ENCODE data around the gene LMAN2. TPM values are rescaled to one million over a fixed set of nuclear protein-coding genes. Genes with fewer than 3 reads are reported as not detected.

The LMAN2 gene, protein sequence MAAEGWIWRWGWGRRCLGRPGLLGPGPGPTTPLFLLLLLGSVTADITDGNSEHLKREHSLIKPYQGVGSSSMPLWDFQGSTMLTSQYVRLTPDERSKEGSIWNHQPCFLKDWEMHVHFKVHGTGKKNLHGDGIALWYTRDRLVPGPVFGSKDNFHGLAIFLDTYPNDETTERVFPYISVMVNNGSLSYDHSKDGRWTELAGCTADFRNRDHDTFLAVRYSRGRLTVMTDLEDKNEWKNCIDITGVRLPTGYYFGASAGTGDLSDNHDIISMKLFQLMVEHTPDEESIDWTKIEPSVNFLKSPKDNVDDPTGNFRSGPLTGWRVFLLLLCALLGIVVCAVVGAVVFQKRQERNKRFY
- 185 to 298 TPM (median 190 TPM) in 5 replicates for total RNA-seq (2022; extraction: Qiagen RNA extraction)

DNA sequence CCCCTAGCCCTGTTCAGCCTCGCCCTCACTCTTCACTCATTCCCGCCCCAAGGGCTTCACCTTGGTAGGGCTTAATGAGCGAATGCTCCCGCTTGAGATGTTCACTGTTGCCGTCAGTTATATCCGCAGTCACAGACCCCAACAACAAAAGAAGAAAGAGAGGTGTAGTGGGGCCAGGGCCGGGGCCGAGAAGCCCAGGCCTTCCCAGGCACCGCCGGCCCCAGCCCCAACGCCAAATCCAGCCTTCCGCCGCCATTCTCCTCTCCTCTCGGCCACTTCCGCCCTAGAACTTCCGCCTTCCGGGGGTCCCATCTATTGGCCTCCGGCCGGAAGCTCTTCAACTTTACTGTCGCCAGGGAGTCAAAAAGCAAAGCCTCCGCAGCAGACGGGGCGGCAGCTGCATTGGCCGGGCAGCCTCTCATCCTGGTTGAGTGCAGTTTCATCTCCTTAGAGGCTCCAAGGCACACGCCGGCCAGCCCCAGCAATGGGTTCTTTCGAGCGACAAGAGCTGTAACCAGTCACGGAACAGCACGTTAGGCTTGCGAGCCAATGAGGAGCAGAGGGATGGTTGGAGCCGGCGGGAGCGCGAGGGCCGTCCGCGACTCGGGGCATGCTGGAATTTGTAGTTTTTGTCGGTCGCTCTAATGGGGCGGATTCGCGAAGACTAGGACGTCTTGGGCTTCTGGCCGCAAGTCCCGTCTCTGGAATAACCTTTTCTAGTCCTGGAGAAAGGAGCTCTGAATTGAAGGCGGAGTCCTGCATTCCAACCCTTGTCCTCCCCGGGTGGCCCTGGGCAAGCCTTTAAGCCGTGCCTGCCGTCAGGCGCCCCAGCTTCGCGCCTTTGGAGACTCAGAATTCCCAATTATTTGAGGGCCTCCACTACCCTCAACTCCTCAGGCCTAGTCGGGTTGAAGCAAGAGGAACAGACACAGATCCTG, at the start of gene LMAN2:
Gene LMAN2 (minus strand): TSS at position 277 of the 938 bp plus-strand sequence. CDS start 21 bp downstream, at position 256.

DNA sequence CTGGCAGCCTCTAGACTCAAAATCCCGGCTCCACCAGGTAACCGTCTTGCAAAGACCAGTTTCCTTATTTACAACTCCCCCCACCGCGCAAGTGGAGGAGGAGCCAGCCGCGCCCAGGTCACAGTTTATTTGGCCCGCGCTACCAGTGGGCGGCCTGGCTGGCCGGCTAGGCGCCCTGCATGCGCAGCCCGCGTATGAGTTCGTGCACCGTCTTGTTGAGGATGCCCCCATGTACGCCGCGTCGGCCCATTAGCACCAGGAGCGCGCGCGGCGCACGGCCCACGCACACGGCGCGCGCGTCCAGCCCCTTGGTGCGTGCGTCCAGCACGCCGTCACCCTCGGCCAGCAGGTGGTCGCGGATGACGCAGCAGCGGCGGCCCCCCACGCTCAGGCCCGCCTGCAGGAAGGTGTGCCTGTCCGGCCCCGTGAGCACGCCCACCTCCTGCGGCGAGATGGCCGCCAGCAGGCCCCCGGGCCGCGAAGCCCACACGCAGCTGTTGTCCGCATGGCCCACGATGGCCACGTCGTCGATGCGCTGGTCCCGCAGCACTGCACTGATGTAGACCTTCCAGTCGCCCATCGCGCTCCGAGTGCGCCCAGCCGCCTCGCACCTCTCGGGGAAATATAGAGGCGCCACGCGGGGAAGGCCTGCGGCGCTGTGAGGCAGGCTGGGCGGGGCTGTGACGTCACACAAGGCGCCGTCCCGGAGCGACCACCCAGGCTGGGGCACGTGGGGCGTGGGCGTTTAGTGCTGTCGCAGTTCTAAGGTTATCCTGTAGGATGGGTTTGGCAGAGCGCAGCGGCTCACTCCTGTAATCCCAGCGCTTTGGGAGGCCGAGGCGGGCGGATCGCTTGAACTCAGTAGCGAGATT, 48.8 kb upstream of the LMAN2 start, which contains the start of gene PFN3:
Gene PFN3 (minus strand): TSS at position 665 of the 872 bp plus-strand sequence. CDS start 85 bp downstream, at position 580.

DNA sequence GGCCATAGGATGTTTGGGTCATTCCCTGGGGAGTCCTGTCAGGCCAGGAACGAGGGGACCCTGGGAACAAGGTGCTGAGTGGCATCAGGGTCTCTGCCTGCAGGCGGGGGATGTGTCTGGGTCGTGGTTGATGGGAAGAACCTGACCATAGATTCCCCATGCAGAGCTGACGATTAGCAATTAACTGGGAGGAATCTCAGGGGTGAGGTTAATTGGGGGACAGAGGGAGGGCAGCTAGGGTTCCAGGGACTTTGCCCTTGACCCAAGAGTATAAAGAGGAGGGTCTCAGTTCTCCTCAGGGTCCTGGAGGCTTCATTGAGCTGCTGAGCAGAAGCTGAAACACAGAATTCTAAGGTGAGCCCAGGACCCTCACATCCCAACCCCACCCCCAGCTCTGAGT, 32.7 kb upstream of the LMAN2 start, which contains the start of gene SLC34A1:
Gene SLC34A1 (plus strand): TSS at position 301 of the 400 bp plus-strand sequence. CDS start 1,308 bp downstream, outside the sequence.

DNA sequence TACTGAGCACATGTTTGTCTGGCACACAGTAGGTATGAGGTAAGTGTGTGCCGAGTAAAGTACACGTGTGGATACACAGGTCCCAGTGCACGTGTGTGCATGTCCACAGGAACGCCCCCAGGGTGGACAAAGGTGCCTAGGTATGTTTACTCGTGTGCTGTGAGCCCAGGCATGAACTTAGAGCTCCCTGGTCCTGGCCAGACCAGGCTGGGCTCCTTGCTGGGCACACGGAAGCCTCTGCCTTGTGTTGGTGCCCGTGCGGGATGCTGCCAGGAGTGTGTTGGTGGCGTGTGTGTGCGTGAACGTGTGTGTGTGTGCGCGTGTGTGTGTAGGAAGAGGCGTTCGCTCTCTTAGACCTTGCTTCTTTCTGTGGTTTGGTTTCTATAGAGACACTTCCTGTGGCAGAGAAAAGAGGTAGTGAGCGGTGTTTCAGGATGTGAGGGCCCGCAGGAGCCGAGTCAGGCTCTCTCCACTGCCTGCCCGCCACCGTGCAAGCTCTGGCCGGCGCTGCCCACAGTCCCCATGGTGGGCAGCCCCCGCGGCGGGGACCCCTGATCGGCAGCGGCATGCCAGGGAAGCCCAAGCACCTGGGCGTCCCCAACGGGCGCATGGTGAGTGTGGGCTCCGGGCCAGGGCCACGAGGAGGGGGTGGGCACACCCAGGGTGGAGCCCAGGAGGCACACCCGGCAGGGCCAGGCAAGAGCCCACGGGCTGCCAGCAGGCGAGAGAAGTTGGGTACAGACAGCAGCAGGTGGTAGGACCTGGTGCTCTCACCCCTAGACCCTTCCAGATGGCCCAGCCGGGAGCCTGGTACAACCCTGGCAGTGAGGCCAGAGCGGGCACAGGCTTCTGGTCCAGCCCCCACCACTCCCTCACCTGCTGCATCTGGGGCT, 6.2 kb upstream of the LMAN2 start, which contains the start of gene RGS14:
Gene RGS14 (plus strand): TSS at position 466 of the 893 bp plus-strand sequence. CDS start 101 bp downstream, at position 567.

DNA sequence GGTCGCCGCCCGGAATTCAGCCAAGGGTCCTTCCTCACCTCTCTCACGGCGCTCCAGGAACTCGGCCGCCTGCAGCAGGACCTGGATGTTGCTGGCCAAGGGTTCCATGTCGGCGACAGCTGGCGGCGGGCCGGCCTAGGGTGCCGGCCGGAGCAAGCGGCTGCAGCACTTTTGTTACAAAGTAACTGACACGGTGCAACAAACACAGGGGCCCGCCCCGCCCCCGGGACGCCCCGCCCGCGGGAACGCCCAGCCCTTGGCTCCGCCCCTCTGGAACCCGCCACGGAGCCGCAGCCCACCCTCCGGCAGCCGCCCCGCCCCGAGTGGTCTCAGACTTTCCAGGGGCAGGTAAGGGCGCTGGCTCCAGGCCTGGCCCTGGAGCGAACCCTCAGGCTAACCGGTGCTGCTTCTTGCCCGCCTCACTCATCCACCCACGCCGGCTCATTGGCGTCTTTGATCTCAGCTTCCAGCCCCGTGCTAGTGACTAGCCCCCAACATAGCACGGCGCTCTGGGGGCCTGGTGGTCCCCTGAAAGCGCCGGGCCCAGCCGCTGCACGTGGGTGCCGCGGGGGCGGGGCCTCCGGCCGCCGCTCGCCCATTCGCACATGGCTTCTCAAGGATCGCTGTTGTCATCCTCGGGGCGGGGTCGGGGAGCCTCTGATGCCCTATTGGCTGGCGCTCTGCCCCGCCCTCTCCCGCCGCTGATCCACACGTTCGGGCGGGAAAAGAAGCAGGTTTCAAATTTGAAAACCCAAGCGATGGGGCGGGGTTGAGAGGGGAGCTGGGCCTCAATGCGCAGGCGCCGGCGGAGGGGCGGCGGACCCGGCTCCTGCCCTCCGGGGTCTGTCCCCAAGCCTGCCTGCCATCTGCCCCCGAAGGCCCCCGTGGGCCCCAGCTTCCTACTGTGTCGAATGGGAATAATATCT, 39.5 kb downstream of the LMAN2 start, which contains the start of gene MXD3:
Gene MXD3 (minus strand): TSS at position 176 of the 926 bp plus-strand sequence. CDS start 68 bp downstream, at position 108.

DNA sequence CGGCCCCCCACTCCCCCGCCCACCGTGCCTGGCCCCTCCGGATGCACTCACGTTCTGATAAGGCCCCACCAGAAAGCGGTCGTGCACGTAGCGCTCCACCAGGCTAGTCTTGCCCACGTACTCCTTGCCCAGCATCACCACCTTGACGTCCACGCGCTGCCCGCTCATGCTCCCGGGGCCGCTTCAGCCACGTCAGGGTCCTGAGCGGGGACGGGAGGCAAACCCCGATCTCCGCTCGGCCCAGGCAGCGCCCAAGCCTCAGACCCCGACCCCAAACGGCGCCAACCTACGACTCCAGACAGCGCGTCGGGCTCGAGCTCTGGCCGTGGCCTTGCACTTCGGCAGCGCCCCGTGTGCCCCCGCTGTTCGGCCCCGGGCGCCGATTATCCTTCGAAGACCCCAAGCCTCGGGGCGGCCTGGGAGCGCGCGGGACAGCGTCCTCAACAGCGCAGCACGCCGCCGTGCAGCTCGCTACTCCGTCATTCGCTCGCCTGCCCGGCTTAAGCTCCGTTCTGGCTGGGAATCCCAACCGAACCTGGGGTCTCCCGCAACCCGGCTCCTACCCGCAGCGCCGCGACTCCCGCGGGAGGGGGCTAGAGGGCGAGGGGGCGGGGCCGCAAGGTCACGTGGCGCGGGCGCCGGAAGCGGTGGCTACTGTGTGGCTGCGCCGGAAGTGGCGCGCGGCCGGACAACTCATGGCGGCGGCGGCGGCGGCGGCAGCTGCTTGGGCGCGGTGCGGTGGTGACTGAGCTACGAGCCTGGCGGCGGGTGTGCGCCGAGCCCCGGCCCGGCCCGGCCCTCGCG, 48.1 kb downstream of the LMAN2 start, which contains the start of the genes PRELID1 and RAB24:
Gene PRELID1 (plus strand): TSS at position 679 of the 804 bp plus-strand sequence. CDS start 187 bp downstream, outside the sequence.
Gene RAB24 (minus strand): TSS at position 599 of the 804 bp plus-strand sequence. CDS start 431 bp downstream, at position 168.

Other genes starting within 250 kb of the LMAN2 start
- gene NSD1, start 217.9 kb downstream of the LMAN2 start, total RNA-seq (2022; extraction: Qiagen RNA extraction) = 17.1 to 25.5 TPM (median 19.8 TPM) in 5 replicates
- 20.6 to 25.3 TPM (median 24.0 TPM) in 5 replicates for gene RAB24, start 47.9 kb downstream of the LMAN2 start, total RNA-seq (2022; extraction: Qiagen RNA extraction)
- 270 to 377 TPM (median 369 TPM) in 5 replicates for gene PRELID1, start 47.9 kb downstream of the LMAN2 start, total RNA-seq (2022; extraction: Qiagen RNA extraction)
- gene MXD3, start 39.8 kb downstream of the LMAN2 start, total RNA-seq (2022; extraction: Qiagen RNA extraction) = 11.9 to 20.1 TPM (median 18.7 TPM) in 5 replicates
- gene RGS14, start 6.3 kb upstream of the LMAN2 start, total RNA-seq (2022; extraction: Qiagen RNA extraction) = 3.0 to 5.8 TPM (median 5.6 TPM) in 5 replicates
- not detected in 5 replicates for gene SLC34A1, start 32.8 kb upstream of the LMAN2 start, total RNA-seq (2022; extraction: Qiagen RNA extraction)
- gene PFN3, start 49.0 kb upstream of the LMAN2 start, total RNA-seq (2022; extraction: Qiagen RNA extraction) = not detected in 5 replicates
- gene F12, start 57.9 kb upstream of the LMAN2 start, total RNA-seq (2022; extraction: Qiagen RNA extraction) = 14.2 to 24.1 TPM (median 22.1 TPM) in 5 replicates
- gene GRK6, start 75.0 kb upstream of the LMAN2 start, total RNA-seq (2022; extraction: Qiagen RNA extraction) = 23.1 to 27.6 TPM (median 26.2 TPM) in 5 replicates
- gene PRR7, start 95.1 kb upstream of the LMAN2 start, total RNA-seq (2022; extraction: Qiagen RNA extraction) = 11.3 to 32.8 TPM (median 30.9 TPM) in 5 replicates
- gene DBN1, start 122.0 kb upstream of the LMAN2 start, total RNA-seq (2022; extraction: Qiagen RNA extraction) = 54.3 to 70.9 TPM (median 65.2 TPM) in 5 replicates
- gene PDLIM7, start 145.9 kb upstream of the LMAN2 start, total RNA-seq (2022; extraction: Qiagen RNA extraction) = 68.0 to 88.6 TPM (median 79.2 TPM) in 5 replicates
- gene DOK3, start 158.2 kb upstream of the LMAN2 start, total RNA-seq (2022; extraction: Qiagen RNA extraction) = 2.7 to 6.1 TPM (median 3.8 TPM) in 5 replicates
- gene DDX41, start 165.3 kb upstream of the LMAN2 start, total RNA-seq (2022; extraction: Qiagen RNA extraction) = 95.4 to 135 TPM (median 109 TPM) in 5 replicates
- gene FAM193B, start 202.9 kb upstream of the LMAN2 start, total RNA-seq (2022; extraction: Qiagen RNA extraction) = 19.3 to 27.3 TPM (median 25.0 TPM) in 5 replicates
- 275 to 289 TPM (median 280 TPM) in 5 replicates for gene TMED9, start 240.5 kb upstream of the LMAN2 start, total RNA-seq (2022; extraction: Qiagen RNA extraction)
- gene B4GALT7, start 248.5 kb upstream of the LMAN2 start, total RNA-seq (2022; extraction: Qiagen RNA extraction) = 21.3 to 27.7 TPM (median 26.5 TPM) in 5 replicates